Vagina (tissue), 2 donors: ENCODE data around the gene EEF1A2. TPM values are rescaled to one million over a fixed set of nuclear protein-coding genes. Genes with fewer than 3 reads are reported as not detected.

Source experiments
- DNase-seq, 2 donors: peaks; one replicate each; pipeline ENCODE4 v3.0.0-alpha.2; 2017; ENCODE audit errors: extremely low spot score in 2 of 2
- H3K27ac ChIP-seq: fragments of 200-600 bp; sonication (generic); one replicate; pipeline ENCODE4 v1.5.1; 2019
- H3K27me3 ChIP-seq: fragments of 200-600 bp; sonication (generic); one replicate; pipeline ENCODE4 v1.5.1; 2019
- H3K36me3 ChIP-seq, 2 donors: fragments of 200-600 bp; sonication (generic); one replicate each; pipeline ENCODE4 v1.5.1; 2017 to 2019
- H3K4me1 ChIP-seq: fragments of 200-600 bp; sonication (generic); one replicate; pipeline ENCODE4 v1.5.1; 2019
- H3K4me3 ChIP-seq, 2 donors: fragments of 200-600 bp; sonication (generic); 1 replicate in 1 of 2; 2 replicates in 1 of 2; pipeline ENCODE4 v1.5.1; 2016 to 2019
- H3K9me3 ChIP-seq: fragments of 200-600 bp; sonication (generic); one replicate; pipeline ENCODE4 v1.5.1; 2019
- CTCF ChIP-seq, 3 experiments: fragments of 450-650 bp in 2 of 3; fragments of 200-600 bp in 1 of 3; sonication (generic) in 1 of 3; IDR thresholded peaks; one replicate each; pipeline ENCODE4 v1.5.1; 2017 to 2019; ENCODE audit warnings: antibody characterized with exemption in 3 of 3, mild to moderate bottlenecking in 2 of 3, moderate library complexity in 2 of 3
- POLR2A ChIP-seq, 2 donors: fragments of 450-650 bp; IDR thresholded peaks; one replicate each; pipeline ENCODE4 v1.6.1; 2017; ENCODE audit warnings: antibody characterized with exemption in 2 of 2, mild to moderate bottlenecking in 2 of 2, moderate library complexity in 2 of 2
- POLR2AphosphoS5 ChIP-seq, 2 donors: sonication (generic); formaldehyde crosslinking; IDR thresholded peaks; one replicate each; pipeline ENCODE4 v1.9.0; 2017; ENCODE audit warnings: antibody characterized with exemption in 2 of 2, mild to moderate bottlenecking in 2 of 2, low read depth in 1 of 2; ENCODE audit not compliant: insufficient read depth in 1 of 2
- intact Hi-C: fragments of 100-400 bp; cut with DNase I; formaldehyde crosslinking; loops from one replicate; pipeline ENCODE4 v1.15.1; 2023
- total RNA-seq: library from RNA; depleted of rRNA; stranded (reverse); fragments of >200 nt; gene quantifications from one replicate; pipeline ENCODE4 v1.2.3, GENCODE V29; 2016

Gene EEF1A2
- total RNA-seq, 1 donor from 2014 or later = 9.8 TPM

GRCh38 chr20:63508072-63508768, 9.3 kb upstream of the EEF1A2 start:
- H3K27me3 ChIP-seq = no peaks in the 10 kb centered on the region
- H3K27ac ChIP-seq = no peak overlapping the region
- H3K4me1 ChIP-seq = no peaks in the 10 kb centered on the region
- no peaks in the 10 kb centered on the region for H3K36me3 ChIP-seq
- H3K4me3 ChIP-seq = no peak overlapping the region
- no peaks in the 10 kb centered on the region for H3K9me3 ChIP-seq
- no peak for TF ChIP-seq POLR2A (IDR thresholded peaks at IDR 0.05)
- no peak for TF ChIP-seq POLR2AphosphoS5 (IDR thresholded peaks at IDR 0.05; ENCODE audit: insufficient read depth in 1 of 2, low read depth in 1 of 2)
- TF ChIP-seq CTCF (IDR thresholded peaks at IDR 0.05) = no peak
- no peak for DNase-seq
- intact Hi-C loops = no loop called here

- TF ChIP-seq POLR2A (IDR thresholded peaks at IDR 0.05) (no peak), CTCF (IDR thresholded peaks at IDR 0.05) (no peak), POLR2AphosphoS5 (IDR thresholded peaks at IDR 0.05; ENCODE audit: insufficient read depth in 1 of 2, low read depth in 1 of 2) (no peak)
- no peaks in the 10 kb centered on the region for H3K4me1 ChIP-seq
- no peaks in the 10 kb centered on the region for H3K36me3 ChIP-seq
- H3K9me3 ChIP-seq = no peaks in the 10 kb centered on the region
- no peaks in the 10 kb centered on the region for H3K27me3 ChIP-seq
- H3K4me3 ChIP-seq = no peak overlapping the region
- intact Hi-C loops = no loop called here
- H3K27ac ChIP-seq = no peak overlapping the region
- DNase-seq = no peak
These were observed 8.3 kb upstream of the EEF1A2 start for GRCh38 chr20:63507083-63507743.

GRCh38 chr20:63505723-63506122, 6.8 kb upstream of the EEF1A2 start:
- no peak for TF ChIP-seq POLR2A (IDR thresholded peaks at IDR 0.05)
- no peak for TF ChIP-seq CTCF (IDR thresholded peaks at IDR 0.05)
- TF ChIP-seq POLR2AphosphoS5 (IDR thresholded peaks at IDR 0.05; ENCODE audit: insufficient read depth in 1 of 2, low read depth in 1 of 2) = no peak
- no peaks in the 10 kb centered on the region for H3K36me3 ChIP-seq
- H3K27ac ChIP-seq = no peak overlapping the region
- H3K9me3 ChIP-seq = no peaks in the 10 kb centered on the region
- no peak overlapping the region for H3K4me3 ChIP-seq
- no peak for DNase-seq
- H3K27me3 ChIP-seq = peaks cover under 1% of the 10 kb centered on the region
- H3K4me1 ChIP-seq = no peaks in the 10 kb centered on the region
- intact Hi-C loops = no loop called here

- TF ChIP-seq POLR2A (IDR thresholded peaks at IDR 0.05) (no peak), POLR2AphosphoS5 (IDR thresholded peaks at IDR 0.05; ENCODE audit: insufficient read depth in 1 of 2, low read depth in 1 of 2) (no peak), CTCF (IDR thresholded peaks at IDR 0.05) (no peak)
- H3K27me3 ChIP-seq = peaks cover 5% of the 10 kb centered on the region
- intact Hi-C loops = no loop called here
- H3K27ac ChIP-seq = no peak overlapping the region
- DNase-seq = no peak
- H3K36me3 ChIP-seq = no peaks in the 10 kb centered on the region
- no peaks in the 10 kb centered on the region for H3K9me3 ChIP-seq
- H3K4me3 ChIP-seq = no peak overlapping the region
- no peaks in the 10 kb centered on the region for H3K4me1 ChIP-seq
These were observed 6.4 kb upstream of the EEF1A2 start for GRCh38 chr20:63505281-63505680.

- H3K9me3 ChIP-seq = no peaks in the 10 kb centered on the region
- peaks cover 11% of the 10 kb centered on the region for H3K27me3 ChIP-seq
- H3K4me1 ChIP-seq = peaks cover 3% of the 10 kb centered on the region
- no peak for TF ChIP-seq POLR2A (IDR thresholded peaks at IDR 0.05)
- H3K4me3 ChIP-seq = no peak overlapping the region
- DNase-seq = no peak
- intact Hi-C loops = no loop called here
- H3K27ac ChIP-seq = no peak overlapping the region
- no peaks in the 10 kb centered on the region for H3K36me3 ChIP-seq
These were observed 5.8 kb upstream of the EEF1A2 start for GRCh38 chr20:63504642-63505041.
